ENCODE results near the gene LMTK2. TPM values are rescaled to one million over a fixed set of nuclear protein-coding genes. Genes with fewer than 3 reads are reported as not detected.
A peak's percentile ranks its signal among the peaks of the same experiment; 100 is the strongest.

Gene LMTK2
- total RNA-seq, 1 donor from 2014 or later, result 17.7 TPM

- Mint-ChIP-seq H3K4me1 (ENCODE audit: low read depth) (peaks cover under 1% of the 10 kb centered on the region), H3K36me3 (ENCODE audit: low read depth) (peaks cover 2% of the 10 kb centered on the region), H3K27me3 (ENCODE audit: insufficient read depth) (no peaks in the 10 kb centered on the region), H3K27ac (no peak overlapping the region), H3K9me3 (peaks cover 4% of the 10 kb centered on the region), H3K4me3 (no peak overlapping the region)
- intact Hi-C loops (cut with micrococcal nuclease), result no loop called here
- DNase-seq (ENCODE audit: low spot score), result no peak
These were observed 88.2 kb downstream of the LMTK2 start for GRCh38 chr7:98194672-98195457.

DNA sequence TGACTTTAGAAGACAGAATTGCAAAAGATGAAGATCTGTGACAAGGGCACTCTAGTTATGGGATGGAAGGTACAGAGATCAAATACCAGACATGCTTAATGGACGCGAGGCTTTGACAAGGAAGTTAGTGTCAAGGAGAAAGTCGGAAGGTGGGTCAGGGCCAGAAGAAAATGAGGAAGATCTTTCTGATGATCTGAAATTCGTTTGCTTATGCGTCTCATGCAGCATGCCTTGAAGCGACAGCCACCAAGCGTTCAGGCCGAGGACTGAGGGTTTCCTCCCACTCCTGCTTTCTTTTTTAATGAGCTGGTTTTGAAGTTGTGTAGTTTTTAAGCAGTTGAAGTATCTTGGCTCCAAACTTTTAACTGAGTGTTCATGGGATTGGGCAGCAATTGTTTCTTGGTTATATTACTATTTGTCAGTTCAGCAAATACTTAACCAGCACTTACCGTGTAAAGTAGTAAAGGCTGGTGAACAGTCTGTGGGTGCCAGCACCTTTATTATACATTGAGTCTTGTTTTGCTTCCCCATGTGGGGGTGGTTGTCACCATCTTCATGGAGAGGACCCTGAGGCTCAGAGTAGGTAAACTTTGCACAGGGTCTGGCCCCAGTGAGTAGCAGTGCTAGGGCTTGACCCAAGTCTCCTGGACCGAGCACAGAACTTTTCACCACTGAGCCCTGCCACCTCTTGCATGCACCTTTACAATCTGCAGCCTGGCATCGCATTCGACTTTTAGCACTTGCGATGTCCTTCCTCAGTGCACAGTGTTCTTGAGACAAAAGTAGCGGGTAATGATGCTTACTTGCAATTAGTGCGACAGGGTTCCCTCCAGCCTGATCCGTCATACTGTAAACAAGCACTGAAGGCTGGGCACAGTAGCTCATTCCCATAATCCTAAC lies 90.3 kb downstream of the LMTK2 start:
- intact Hi-C loops (cut with micrococcal nuclease), result no loop called here
- no peak for DNase-seq (ENCODE audit: low spot score)
- Mint-ChIP-seq H3K36me3 (ENCODE audit: low read depth) (peaks cover 5% of the 10 kb centered on the region), H3K4me3 (no peak overlapping the region), H3K9me3 (peaks cover 4% of the 10 kb centered on the region), H3K27ac (no peak overlapping the region), H3K27me3 (ENCODE audit: insufficient read depth) (no peaks in the 10 kb centered on the region), H3K4me1 (ENCODE audit: low read depth) (peaks cover 21% of the 10 kb centered on the region)

DNA sequence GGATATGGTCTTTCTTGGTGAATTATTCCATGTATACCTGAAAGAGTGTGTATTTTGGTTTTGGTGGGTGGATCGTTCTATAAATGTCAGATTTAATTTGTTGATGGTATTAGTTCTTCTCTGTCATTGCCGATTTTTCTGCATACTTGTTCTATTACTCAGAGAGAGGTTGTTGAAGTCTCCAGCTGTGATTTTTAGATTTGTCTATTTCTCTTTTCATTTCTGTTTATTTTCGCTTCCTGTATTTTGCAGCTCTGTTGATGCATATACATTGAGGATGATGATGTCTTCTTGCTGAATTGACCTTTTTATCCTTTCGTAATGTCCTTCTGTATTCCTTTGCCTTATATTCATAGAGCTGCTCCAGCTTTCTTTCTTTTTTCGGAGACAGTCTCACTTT lies 92.5 kb downstream of the LMTK2 start:
- peaks cover 38% of the 10 kb centered on the region for H3K4me1 Mint-ChIP-seq (ENCODE audit: low read depth)
- peaks cover 4% of the 10 kb centered on the region for H3K9me3 Mint-ChIP-seq
- peaks cover 13% of the 10 kb centered on the region for H3K36me3 Mint-ChIP-seq (ENCODE audit: low read depth)
- no peaks in the 10 kb centered on the region for H3K27me3 Mint-ChIP-seq (ENCODE audit: insufficient read depth)
- H3K27ac Mint-ChIP-seq, result no peak overlapping the region
- H3K4me3 Mint-ChIP-seq, result no peak overlapping the region
- no peak for DNase-seq (ENCODE audit: low spot score)
- intact Hi-C loops (cut with micrococcal nuclease), result no loop called here

DNA sequence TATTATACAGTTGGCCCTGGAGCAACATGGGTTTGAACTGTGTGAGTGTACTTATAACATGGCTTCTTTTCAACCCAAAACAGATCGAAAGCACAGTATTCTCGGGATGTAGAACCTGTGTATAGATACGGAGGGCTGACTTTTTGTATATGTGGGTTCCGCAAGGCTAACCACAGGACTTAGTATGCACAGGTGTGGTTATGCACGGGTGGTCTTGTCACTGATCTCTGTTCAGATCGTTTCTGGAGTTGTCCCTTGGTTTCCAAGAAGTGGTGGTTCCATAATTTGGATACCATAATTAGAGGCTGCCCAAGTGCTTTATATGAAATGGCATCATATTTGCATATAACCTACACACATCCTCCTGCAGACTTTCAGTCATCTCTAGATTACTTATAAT lies 93.7 kb downstream of the LMTK2 start:
- Mint-ChIP-seq H3K9me3 (peaks cover 4% of the 10 kb centered on the region), H3K27ac (peak overlapping the region; percentile 2), H3K4me1 (ENCODE audit: low read depth) (peaks cover 38% of the 10 kb centered on the region), H3K27me3 (ENCODE audit: insufficient read depth) (no peaks in the 10 kb centered on the region), H3K36me3 (ENCODE audit: low read depth) (peaks cover 19% of the 10 kb centered on the region), H3K4me3 (no peak overlapping the region)
- DNase-seq (ENCODE audit: low spot score), result no peak
- intact Hi-C loops (cut with micrococcal nuclease), result loop anchor here (5.0 kb wide), 1 partner anchor 228 kb away; no protein-coding TSS in a partner anchor

DNA sequence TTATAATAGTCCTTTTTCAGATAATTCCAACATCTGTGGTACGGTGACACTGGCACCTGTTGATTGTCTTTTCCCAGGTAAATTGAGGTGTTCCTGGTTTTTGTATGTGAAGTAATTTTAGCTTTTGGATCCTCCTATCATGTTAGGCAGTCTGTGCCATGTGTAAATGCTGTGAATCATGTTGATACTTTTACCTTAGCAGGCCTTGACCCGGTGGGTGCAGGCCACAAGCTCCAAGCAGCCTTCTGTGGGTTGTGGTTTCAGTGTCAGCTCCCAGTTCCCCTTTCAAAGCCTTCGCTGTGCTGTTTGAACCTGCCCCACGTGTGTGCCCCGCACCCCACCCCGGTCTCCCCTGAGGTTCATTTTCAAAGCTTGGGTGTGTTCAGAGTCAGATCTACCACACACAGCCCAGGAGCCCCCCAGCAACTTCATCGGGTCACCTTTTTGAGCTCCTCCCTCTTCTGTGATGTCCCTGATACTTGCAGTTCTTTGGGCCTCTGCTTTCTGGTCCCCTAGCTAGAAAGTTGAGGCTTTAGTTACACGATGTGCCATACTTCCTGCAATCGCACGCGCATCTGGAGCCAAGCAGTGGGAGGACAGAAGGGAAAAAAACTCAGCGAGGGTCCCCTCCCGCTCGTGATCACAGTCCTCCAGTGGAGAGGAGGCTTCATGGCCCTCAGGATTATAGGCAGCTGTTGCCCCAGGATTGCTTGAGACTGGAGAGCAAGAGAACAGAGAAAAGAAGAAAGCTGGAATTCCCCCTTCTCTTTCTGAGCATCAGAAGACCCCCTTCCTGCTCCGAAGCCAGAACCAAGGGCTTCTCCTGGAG lies 95.9 kb downstream of the LMTK2 start:
- DNase-seq (ENCODE audit: low spot score), result peak; percentile 61
- Mint-ChIP-seq H3K4me1 (ENCODE audit: low read depth) (peaks cover 38% of the 10 kb centered on the region), H3K27ac (peak overlapping the region; percentile 32), H3K9me3 (peaks cover 4% of the 10 kb centered on the region), H3K4me3 (peak overlapping the region; percentile 56), H3K27me3 (ENCODE audit: insufficient read depth) (no peaks in the 10 kb centered on the region), H3K36me3 (ENCODE audit: low read depth) (peaks cover 27% of the 10 kb centered on the region)
- intact Hi-C loops (cut with micrococcal nuclease), result loop anchor here (1.0 to 5.0 kb wide), 4 partner anchors 49 to 230 kb away; partner anchors contain the start of gene BRI3

DNA sequence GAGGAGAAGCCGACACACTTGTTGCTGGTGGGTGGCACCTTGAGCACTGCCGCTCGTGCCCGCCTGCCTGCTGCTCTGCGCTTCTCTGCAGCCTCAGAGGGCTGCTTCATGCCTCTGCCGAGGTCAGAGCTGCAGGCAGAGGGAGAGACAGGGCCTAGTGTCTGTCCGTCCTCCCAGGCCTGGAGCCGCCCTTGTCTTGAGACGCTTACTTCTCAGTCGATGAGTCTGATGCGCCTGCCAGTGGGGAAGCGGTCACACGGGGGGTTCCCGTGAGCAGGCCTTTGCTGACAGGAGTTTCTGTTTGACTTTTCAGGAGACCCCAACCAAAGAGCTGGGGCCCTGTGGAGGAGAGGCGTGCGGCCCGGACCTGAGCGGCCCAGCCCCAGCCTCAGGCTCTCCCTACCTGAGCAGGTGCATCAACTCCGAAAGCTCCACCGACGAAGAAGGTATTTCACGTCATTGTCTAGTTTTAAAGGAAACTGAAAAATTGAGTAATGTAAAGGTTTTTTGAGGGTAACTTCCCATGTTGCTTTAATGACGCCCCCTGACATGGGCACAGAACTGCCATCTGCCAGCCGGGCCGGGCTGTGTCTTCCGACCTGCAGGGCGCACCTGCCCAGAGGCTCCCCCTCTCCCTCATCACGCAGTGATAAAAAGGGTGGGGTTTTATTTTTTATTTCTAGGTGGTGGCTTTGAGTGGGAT lies 96.8 kb downstream of the LMTK2 start:
- H3K27ac Mint-ChIP-seq, result no peak overlapping the region
- peaks cover 4% of the 10 kb centered on the region for H3K9me3 Mint-ChIP-seq
- H3K4me1 Mint-ChIP-seq (ENCODE audit: low read depth), result peaks cover 38% of the 10 kb centered on the region
- peaks cover 27% of the 10 kb centered on the region for H3K36me3 Mint-ChIP-seq (ENCODE audit: low read depth)
- H3K4me3 Mint-ChIP-seq, result no peak overlapping the region
- H3K27me3 Mint-ChIP-seq (ENCODE audit: insufficient read depth), result no peaks in the 10 kb centered on the region
- no peak for DNase-seq (ENCODE audit: low spot score)
- intact Hi-C loops (cut with micrococcal nuclease), result loop anchor here (2.0 to 5.0 kb wide), 3 partner anchors 71 to 231 kb away; partner anchors contain the start of gene BRI3

DNA sequence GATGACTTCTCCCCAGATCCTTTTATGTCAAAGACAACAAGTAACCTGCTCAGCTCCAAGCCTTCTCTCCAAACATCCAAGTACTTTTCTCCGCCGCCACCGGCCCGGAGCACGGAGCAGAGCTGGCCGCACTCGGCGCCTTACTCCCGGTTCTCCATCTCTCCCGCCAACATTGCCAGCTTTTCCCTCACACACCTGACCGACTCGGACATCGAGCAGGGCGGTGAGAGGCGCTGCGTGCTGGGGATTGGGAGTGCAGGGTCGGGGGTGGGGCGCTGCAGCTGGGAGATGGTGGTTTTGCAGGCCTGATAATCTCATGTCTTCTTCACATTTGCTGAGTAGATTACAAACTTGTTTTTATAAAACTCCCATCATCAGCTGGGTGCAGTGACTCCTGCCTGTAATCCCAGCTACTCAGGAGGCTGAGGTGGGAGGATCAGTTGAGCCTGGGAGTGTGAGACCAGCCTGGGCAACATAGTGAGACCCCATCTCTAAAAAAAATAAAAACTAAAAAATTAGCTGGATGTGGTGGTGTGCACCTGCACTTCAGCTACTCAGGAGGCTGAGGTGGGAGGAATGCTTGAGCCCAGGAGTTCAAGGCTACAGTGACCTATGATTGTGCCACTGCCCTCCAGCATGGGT lies 97.4 kb downstream of the LMTK2 start:
- H3K4me3 Mint-ChIP-seq, result no peak overlapping the region
- no peak for DNase-seq (ENCODE audit: low spot score)
- peaks cover 27% of the 10 kb centered on the region for H3K36me3 Mint-ChIP-seq (ENCODE audit: low read depth)
- H3K9me3 Mint-ChIP-seq, result peaks cover 3% of the 10 kb centered on the region
- no peaks in the 10 kb centered on the region for H3K27me3 Mint-ChIP-seq (ENCODE audit: insufficient read depth)
- H3K4me1 Mint-ChIP-seq (ENCODE audit: low read depth), result peaks cover 38% of the 10 kb centered on the region
- no peak overlapping the region for H3K27ac Mint-ChIP-seq
- intact Hi-C loops (cut with micrococcal nuclease), result loop anchor here (2.0 to 5.0 kb wide), 3 partner anchors 71 to 232 kb away; partner anchors contain the start of gene BRI3

GRCh38 chr7:98204670-98205069 lies 98.0 kb downstream of the LMTK2 start:
- H3K9me3 Mint-ChIP-seq, result no peaks in the 10 kb centered on the region
- DNase-seq (ENCODE audit: low spot score), result no peak
- intact Hi-C loops (cut with micrococcal nuclease), result loop anchor here (5.0 kb wide), 1 partner anchor 232 kb away; no protein-coding TSS in a partner anchor
- peaks cover 38% of the 10 kb centered on the region for H3K4me1 Mint-ChIP-seq (ENCODE audit: low read depth)
- no peak overlapping the region for H3K27ac Mint-ChIP-seq
- H3K36me3 Mint-ChIP-seq (ENCODE audit: low read depth), result peaks cover 27% of the 10 kb centered on the region
- H3K4me3 Mint-ChIP-seq, result no peak overlapping the region
- H3K27me3 Mint-ChIP-seq (ENCODE audit: insufficient read depth), result no peaks in the 10 kb centered on the region

GRCh38 chr7:98205162-98205845 lies 98.6 kb downstream of the LMTK2 start:
- intact Hi-C loops (cut with micrococcal nuclease), result no loop called here
- Mint-ChIP-seq H3K27ac (no peak overlapping the region), H3K9me3 (no peaks in the 10 kb centered on the region), H3K36me3 (ENCODE audit: low read depth) (peaks cover 23% of the 10 kb centered on the region), H3K27me3 (ENCODE audit: insufficient read depth) (no peaks in the 10 kb centered on the region), H3K4me1 (ENCODE audit: low read depth) (peaks cover 34% of the 10 kb centered on the region), H3K4me3 (no peak overlapping the region)
- no peak for DNase-seq (ENCODE audit: low spot score)

DNA sequence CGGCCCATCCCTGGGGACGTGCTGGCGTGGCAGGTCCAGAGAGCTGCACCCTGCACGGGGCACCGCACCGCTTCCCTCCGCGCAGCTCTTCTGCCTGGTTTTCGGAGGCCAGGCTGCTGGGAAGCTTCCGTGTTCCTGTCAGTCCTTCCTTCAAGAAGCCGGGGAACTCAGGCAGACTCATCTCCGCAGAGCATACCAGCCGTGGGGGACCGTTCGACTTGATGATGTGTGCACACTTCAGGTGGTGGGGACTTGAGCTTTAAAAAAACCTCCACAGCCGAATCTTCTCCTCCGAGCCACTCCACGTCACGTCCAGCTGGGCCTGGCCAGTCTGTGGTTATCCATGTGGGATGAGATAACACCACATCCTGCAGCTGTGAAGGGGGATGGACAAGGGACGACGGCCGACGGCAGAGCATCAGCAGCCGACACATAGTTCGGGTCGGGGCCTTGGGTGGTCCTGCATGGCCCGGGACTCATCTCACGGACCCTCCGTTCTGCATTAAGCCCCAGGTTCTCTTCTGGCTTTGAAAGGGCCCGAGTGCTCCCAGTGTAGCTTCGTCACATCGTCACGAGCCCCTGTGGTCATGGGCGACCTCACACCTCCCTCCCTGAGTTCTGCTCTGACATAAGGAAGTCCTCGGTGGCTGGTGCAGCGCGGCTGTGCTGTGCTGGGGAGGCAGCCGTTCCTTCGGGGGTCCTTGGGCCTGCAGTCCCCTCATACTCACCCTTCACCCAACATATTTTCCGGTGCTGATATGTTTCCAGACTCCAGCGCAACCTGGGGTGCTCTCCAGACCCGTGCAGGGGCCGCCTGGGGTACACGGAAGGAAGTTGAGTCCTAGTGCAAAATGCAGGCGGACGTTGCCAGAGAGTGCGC lies 100.0 kb downstream of the LMTK2 start:
- Mint-ChIP-seq H3K9me3 (no peaks in the 10 kb centered on the region), H3K27me3 (ENCODE audit: insufficient read depth) (no peaks in the 10 kb centered on the region), H3K4me3 (no peak overlapping the region), H3K27ac (no peak overlapping the region), H3K4me1 (ENCODE audit: low read depth) (peaks cover 20% of the 10 kb centered on the region), H3K36me3 (ENCODE audit: low read depth) (peaks cover 23% of the 10 kb centered on the region)
- no peak for DNase-seq (ENCODE audit: low spot score)
- intact Hi-C loops (cut with micrococcal nuclease), result no loop called here

Measured in activated T-helper 1 cell treated with anti-CD3 and anti-CD28 coated beads, Interleukin-12 subunit alpha, Interleukin-12 subunit beta, Interleukin-2, Interleukin-4 antibody, amounts not matched to agents 30 ng/mL and 10 ng/mL and 1 ng/mL, durations not matched to agents 14 hours and 24 hours and 36 hours (primary cell).